GM19438 (cell line): Measurements from ENCODE around the gene SLC24A3.
A peak's percentile ranks its signal among the peaks of the same experiment; 100 is the strongest.

Experiments
- ATAC-seq: cut with Tn5 transposase; IDR thresholded peaks from one replicate; pipeline ENCODE4 v1.9.1; 2021; ENCODE audit warnings: low read depth; ENCODE audit not compliant: unreplicated experiment

The SLC24A3 gene

DNA sequence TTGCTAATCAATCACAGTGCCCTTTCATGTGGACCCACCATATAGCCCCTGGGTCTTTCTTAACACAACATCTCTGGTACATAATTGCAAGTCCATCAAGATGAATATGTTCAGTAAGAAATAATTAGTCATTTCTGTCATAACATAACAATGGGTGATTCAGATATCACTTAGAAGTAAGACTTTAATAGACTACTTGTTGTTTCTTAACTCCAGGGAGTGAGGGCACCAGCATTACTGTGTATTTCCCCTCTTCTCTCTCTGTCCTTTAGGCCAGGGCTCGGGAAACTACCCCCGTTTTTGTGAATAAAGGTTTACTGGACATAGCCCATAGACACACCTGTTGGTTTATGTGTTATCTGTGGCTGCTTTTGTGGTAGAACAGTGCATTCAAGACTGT lies 123.5 kb downstream of the SLC24A3 start:
- no peak for ATAC-seq

DNA sequence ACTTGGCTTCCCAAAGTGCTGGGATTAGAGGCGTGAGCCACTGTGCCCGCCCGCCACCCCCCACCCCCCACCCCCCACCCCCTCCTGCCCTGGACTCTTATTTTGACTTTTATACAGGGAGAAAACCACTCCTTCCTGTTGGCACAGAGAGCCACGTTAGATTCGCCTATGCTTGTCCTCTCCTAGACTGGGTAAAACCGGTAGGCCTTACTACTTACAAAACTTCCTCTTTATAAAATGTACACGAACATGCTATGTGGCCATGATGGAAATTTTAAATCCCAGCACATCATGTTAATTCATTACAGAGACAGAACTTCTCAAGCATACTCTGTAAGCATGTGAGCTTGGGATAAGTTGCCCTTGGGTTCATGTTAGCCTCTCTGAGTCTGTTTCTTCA lies 124.2 kb downstream of the SLC24A3 start:
- ATAC-seq = no peak

DNA sequence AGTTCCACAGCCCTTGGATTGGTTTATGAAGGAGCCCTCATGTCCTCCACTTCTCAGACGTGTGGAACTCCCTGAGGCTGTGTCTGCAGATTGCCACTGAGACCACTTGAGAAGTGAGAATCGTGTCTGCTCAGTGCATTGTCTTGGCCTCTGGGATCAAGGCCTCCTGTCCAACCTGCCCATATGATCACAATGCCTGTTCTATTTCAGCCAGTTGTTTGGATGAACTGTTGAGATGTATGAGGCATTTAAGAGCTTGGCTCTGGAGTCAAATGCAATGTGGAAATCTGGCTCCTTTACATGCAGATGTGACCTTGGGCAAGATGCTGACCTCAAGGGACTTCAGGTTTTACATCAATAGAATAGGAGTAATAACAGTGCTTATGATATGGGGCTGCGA lies 125.9 kb downstream of the SLC24A3 start:
- ATAC-seq = no peak

GRCh38 chr20:19338960-19339359 lies 126.5 kb downstream of the SLC24A3 start:
- ATAC-seq = no peak

- ATAC-seq = no peak
Measured at GRCh38 chr20:19341348-19342053, 129.1 kb downstream of the SLC24A3 start.

DNA sequence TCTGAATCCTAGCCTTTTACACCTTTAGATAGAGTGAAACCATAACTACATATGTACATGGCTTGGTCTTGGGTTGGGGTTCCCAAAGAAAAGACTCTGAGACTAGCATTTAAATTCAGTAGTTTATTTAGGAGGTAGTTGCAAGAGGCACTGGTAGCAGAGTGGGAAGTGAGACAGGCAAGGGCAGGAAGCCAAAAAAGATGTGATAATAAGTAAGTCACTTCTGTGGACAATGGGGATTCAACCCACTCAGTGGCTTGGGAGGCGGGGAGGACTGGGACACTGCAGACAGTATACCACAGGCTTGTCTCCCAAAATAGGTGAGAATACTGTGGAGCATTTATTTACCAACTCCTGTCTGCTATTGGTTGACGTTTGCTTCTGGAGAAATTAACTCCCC lies 131.9 kb downstream of the SLC24A3 start:
- no peak for ATAC-seq

GRCh38 chr20:19347943-19348456 lies 135.6 kb downstream of the SLC24A3 start:
- ATAC-seq = peak; percentile 60

DNA sequence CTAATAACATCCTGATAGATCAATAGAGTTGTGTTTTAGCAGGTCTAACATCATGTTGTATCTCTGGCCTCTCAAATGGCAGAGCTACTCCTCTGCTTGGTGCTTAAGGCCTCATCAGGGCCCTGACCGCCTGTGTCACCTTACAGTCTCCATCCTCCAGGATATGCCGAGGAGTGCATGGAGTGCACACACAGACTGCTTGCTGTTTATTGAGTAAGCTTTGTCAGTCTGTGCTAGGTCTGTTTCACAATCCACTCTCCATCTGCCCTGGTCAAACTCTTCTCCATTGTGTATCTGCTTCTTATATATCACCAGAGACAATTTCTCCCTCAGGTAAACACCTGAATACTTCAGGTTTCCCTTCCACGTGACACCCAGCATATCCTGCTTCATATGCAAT lies 136.1 kb downstream of the SLC24A3 start:
- no peak for ATAC-seq

DNA sequence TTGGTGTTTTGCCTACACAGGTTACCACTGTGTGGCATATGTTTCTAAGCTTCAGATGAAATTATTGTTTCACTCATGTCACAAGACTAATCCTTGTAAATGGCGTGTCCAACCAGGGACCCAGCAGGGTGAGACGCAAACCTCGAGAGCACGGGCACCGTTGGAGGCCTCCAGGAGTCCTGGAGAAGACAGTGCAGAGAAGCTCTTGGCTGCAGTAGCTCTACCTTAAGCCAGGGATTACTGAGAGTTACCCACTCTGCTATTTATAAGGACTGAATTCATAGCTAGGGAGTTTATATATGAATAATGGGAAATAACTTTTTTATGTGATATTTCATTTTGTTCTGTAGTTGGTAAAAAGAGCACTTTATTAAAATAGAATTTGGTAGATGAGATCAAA lies 137.4 kb downstream of the SLC24A3 start:
- no peak for ATAC-seq

DNA sequence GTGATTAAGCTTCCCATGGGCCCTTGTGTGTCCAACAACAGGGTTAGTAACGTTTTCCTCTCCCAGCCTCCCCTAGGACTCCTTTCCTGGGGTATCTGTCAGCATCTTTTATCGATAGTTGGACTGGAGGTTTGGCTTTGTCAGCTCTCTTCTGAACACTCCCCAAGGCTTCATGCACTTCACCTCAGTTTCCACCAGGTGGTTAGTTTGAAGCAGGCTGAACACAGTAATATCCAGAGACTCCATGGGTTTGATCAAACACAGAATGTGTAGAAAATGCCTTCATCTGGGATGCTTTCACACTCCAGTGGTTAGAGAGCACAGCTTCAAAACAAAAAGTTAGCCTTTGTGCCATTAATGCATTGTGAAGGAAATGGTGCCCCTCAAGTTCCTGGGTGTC lies 139.1 kb downstream of the SLC24A3 start:
- ATAC-seq = no peak

GRCh38 chr20:19354950-19355349 lies 142.5 kb downstream of the SLC24A3 start:
- no peak for ATAC-seq

GRCh38 chr20:19361790-19362189 lies 149.3 kb downstream of the SLC24A3 start:
- no peak for ATAC-seq

GRCh38 chr20:19363476-19363875 lies 151.0 kb downstream of the SLC24A3 start:
- no peak for ATAC-seq

- no peak for ATAC-seq
Measured at GRCh38 chr20:19367591-19367990, 155.1 kb downstream of the SLC24A3 start.

- no peak for ATAC-seq
Measured at GRCh38 chr20:19368351-19368750, 155.9 kb downstream of the SLC24A3 start.

DNA sequence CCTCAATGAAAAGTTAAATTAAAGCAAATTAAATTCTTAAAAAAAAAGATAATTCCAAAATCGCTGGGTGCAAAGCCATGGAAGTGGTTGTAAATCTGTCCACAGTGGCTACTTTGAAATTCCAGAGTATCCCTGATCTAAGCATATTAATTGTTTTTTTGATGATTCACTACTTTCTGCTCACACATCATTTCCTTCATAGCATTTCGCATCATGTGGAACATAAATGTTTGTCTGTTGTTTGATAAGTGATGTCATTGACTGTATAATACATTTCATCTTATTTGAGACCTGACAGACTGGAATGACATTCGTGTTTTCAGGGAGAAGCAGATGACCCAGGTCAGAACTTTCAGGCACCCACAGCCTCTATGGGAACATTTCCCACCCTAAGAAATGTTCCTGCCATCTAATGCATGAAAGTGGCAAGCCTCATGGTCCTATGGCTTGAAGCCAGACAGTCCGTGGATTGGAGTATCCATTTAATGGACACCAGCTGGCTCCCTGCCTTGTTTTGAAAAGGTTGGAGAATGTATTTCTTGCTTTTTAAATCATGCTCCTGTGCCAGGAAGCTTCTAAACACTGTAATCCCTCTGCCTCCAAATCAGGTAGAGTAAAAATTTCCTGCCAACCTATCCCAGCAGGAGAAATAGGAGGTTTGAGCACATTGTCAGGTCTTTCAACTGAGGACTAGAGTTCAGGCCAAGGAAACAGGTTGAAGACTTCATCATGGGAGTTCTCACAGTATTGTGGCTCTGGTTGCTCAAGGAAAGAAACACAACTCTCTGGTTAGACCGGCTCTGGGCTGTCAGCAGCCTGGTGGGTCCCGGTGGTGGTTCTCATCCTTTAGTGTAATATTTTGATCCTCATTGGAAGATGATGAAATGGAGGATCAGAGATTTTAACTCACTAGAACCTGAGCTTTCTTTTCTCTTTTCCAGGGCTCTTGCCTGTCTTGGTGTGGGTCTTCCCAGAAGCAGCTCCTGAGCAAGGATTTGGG lies 157.9 kb downstream of the SLC24A3 start:
- no peak for ATAC-seq

DNA sequence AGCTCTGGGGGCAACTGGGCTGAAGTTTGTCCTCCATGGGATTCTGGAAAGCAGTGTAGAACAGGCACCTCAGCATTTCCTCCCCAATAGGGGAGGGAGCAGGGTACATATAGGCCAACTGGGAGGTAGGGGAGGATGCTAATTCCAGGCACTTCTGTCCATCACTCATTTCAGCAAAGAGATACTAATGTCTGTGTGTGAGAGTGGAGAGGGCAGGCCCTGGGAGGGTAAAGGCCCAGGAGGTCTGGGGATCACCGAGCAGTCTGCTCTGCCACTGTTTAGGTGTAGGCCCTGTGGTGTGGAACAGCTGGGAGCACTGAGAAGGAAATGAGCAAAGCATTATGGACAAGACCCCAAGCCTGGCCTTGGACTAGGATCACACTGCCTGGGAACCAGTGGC lies 158.7 kb downstream of the SLC24A3 start:
- ATAC-seq = no peak

DNA sequence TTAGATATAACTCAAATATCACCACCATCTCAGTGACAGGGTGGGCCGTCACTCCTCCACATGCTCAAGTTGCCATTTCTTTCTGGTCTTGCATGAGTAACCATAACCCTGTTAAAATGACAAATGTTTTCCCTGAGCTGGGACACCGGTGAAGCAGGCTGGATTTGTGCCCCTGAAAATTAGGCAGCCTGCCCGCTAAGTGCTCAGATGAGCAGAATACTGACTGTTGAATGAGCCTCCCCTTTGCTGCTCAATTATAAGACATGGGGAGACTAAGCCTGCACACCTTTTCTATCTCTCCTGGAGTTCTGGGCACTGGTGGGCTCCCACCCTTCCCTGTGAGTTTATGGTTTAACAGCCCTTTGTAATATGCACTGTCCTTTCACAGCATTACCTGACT lies 161.8 kb downstream of the SLC24A3 start:
- ATAC-seq = no peak

DNA sequence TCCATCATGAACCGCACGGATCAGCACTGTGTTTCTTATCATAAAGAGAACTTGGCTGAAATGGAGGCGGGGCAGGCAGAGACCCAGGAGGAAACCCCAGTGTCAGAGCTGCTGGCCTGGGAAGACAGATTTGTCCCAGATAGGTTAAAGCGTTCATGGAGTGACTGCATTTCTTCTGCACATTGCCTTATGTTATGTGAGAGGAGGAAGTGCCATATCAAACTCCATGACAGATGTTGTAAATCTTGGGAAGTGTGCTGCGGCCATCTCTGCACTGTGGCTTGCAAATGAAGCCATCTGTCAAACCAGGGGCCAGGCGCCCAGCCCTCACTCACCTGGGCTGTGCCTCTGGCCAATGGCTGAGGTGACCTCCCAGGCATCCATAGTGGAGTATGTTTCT lies 163.0 kb downstream of the SLC24A3 start:
- ATAC-seq = no peak

DNA sequence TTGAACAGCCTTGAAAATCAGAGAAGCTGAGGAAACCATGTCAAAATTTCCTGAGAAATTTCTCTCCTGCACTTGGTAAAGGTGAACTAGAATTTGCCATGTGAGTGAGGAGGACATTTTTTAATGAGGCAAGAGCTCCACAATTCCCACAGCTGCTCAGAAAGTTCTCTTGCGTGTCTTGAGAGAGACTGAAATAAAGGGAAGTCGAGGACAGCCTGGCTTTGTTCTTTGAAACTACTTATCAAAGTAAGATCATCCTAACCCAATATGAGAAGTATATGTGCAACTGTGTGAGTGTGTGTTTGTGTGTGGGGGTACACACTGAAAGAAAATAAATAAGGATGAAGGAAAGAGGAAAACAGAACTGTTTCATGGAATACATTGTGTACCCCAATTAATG lies 163.4 kb downstream of the SLC24A3 start:
- ATAC-seq = no peak

GRCh38 chr20:19376451-19377229 lies 164.2 kb downstream of the SLC24A3 start:
- ATAC-seq = no peak
